Measurements from ENCODE around the gene CXCR6.

The CXCR6 gene

DNA sequence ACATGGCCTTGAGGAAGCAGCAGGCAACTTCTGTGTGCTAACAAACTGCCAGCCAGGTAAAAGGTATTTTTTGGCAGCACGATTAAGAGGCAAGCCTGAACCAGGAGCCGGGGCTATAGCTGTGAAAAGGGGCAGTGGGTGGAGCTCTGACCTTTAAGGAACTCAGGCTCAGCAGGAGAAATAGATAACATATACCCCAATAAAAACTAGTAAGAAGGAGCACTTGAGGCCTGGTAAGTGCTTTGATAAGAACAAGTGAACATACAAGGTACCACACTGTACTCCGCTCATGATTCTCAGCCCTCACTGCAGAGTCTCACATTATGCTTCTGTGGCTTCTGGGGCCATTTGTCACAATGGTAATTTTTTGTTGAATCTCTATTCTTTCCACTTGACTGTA is 46.9 kb downstream of the CXCR6 start:
- TF ChIP-seq, protein P1, sequence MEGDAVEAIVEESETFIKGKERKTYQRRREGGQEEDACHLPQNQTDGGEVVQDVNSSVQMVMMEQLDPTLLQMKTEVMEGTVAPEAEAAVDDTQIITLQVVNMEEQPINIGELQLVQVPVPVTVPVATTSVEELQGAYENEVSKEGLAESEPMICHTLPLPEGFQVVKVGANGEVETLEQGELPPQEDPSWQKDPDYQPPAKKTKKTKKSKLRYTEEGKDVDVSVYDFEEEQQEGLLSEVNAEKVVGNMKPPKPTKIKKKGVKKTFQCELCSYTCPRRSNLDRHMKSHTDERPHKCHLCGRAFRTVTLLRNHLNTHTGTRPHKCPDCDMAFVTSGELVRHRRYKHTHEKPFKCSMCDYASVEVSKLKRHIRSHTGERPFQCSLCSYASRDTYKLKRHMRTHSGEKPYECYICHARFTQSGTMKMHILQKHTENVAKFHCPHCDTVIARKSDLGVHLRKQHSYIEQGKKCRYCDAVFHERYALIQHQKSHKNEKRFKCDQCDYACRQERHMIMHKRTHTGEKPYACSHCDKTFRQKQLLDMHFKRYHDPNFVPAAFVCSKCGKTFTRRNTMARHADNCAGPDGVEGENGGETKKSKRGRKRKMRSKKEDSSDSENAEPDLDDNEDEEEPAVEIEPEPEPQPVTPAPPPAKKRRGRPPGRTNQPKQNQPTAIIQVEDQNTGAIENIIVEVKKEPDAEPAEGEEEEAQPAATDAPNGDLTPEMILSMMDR (IDR thresholded peaks at IDR 0.05): no peak
- H3K4me1 ChIP-seq: peaks cover 0 to 97% (median 88%) of the 10 kb centered on the region in 4 donors
- H3K36me3 ChIP-seq: no peaks in the 10 kb centered on the region
- intact Hi-C loops (cut with DNase I; ENCODE audit: low total_unique reads): no loop called here
- no peak for DNase-seq
- H3K27me3 ChIP-seq: no peaks in the 10 kb centered on the region
- no peak overlapping the region for H3K4me3 ChIP-seq
- H3K9me3 ChIP-seq: no peaks in the 10 kb centered on the region
- peak overlapping the region; percentile 99 for H3K27ac ChIP-seq

DNA sequence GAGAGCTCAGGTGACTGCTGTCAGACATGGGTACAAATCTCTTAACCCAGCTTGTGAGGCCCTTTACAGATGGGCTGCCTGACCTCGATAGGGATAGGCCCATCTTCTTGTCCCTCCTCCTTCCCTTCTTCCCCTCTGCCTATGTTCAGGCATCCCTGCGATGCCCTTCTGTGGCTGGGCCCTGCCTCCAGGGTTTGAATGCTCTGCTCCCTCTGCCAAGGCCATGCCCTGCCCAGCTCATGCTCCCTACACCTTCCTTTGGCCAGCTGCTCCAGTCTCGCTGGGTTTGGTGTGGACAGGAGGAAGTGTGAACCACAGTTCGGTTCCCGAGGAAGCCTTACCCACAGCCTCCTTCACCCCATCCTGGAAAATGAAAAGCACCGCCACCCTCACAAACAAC is 48.1 kb downstream of the CXCR6 start:
- TF ChIP-seq, protein P1 (IDR thresholded peaks at IDR 0.05): no peak
- H3K27me3 ChIP-seq: no peaks in the 10 kb centered on the region
- peaks cover 0 to 91% (median 80%) of the 10 kb centered on the region in 4 donors for H3K4me1 ChIP-seq
- intact Hi-C loops (cut with DNase I; ENCODE audit: low total_unique reads): no loop called here
- DNase-seq: no peak
- no peaks in the 10 kb centered on the region for H3K9me3 ChIP-seq
- H3K27ac ChIP-seq: peak overlapping the region; percentile 99
- no peaks in the 10 kb centered on the region for H3K36me3 ChIP-seq
- H3K4me3 ChIP-seq: no peak overlapping the region

DNA sequence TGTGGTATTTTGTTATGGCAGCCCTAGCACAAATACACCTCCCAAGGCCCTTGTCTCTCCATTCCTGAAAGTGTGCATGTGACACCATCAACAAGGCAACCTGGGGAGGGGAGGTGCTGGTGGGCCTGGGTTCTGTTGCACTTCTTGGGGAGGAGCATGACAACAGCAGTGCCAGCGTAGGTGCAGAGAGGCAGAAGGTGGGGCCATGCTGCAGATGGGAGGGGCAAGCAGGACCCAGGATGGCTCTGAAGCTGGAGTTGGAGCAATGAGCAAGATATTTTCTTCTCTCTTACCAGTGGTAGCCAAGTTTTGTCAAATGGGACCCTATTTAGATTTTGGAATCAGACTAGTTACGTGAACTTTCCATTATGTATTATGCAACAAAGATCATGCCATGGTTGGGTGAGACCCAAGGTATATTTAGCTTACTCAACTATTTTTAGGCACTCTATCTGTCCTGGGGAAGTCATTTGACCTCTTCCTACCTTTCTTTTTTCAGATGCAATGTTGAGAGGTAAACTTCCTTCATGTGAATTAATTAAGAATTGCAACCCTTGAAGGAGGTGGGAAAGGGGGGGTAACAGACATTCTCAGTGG is 49.0 kb downstream of the CXCR6 start:
- peak overlapping the region; percentile 99 for H3K27ac ChIP-seq
- intact Hi-C loops (cut with DNase I; ENCODE audit: low total_unique reads): no loop called here
- DNase-seq: peak in 1 of 2 donors; percentile 73

DNA sequence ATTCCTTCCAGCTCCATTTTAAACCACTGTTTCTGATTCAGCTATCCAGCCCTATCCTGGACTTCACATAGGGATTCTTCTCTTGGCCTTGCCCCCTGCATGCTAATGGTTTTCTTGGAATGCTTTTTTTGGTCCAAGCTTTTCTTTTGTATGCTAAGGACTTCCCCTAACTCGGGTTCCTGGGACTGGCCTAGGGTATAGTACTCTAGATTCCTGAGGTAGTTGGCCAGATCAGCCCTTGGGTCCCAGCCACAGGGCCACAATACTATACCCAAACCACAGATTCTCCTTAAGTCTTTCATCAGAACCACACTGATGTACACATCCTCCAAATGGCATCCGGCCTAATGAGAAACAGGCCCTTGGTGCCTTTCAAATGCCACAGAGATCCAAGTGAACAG is 49.6 kb downstream of the CXCR6 start:
- peak overlapping the region; percentile 99 for H3K27ac ChIP-seq
- H3K27me3 ChIP-seq: no peaks in the 10 kb centered on the region
- DNase-seq: no peak
- intact Hi-C loops (cut with DNase I; ENCODE audit: low total_unique reads): no loop called here
- H3K4me3 ChIP-seq: no peak overlapping the region
- TF ChIP-seq, protein P1 (IDR thresholded peaks at IDR 0.05): no peak
- H3K36me3 ChIP-seq: no peaks in the 10 kb centered on the region
- peaks cover 0 to 77% (median 66%) of the 10 kb centered on the region in 4 donors for H3K4me1 ChIP-seq
- H3K9me3 ChIP-seq: no peaks in the 10 kb centered on the region

More for the DNA sequence above, 49.0 kb downstream of the CXCR6 start:
- Histone ChIP-seq H3K9me3 (no peaks in the 10 kb centered on the region), H3K4me3 (no peak overlapping the region), H3K4me1 (peaks cover 0 to 83% (median 72%) of the 10 kb centered on the region in 4 donors), H3K36me3 (no peaks in the 10 kb centered on the region), H3K27me3 (no peaks in the 10 kb centered on the region)
- TF ChIP-seq, protein P1 (IDR thresholded peaks at IDR 0.05): no peak

DNA sequence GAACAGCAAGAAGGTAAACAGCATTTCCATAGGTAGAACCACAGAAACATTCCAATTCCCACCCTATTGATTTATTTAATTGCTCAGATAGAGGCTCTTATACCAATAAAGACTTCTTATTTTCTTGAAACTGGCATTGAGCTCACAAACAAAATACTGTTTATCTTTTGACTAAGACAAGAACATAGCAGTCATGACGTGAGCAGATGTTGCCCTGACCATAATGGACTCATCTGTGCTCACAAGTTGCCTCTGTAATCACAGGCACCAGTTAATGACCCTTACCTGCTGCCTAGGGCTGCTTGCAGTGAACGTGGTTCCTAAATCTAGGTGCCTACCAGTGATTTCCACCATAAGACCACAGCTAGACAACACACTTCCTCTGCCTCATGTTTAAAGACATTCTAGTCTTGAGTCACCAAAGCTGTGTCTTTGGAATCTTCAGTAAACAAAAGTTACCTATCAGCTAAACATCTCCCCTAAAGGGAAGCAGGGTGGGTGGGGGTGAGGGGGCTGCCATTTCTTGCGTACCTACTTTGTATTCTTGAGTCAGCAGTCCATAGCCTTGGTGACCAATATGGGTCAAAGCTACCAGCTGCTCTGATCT is 50.3 kb downstream of the CXCR6 start:
- H3K36me3 ChIP-seq: no peaks in the 10 kb centered on the region
- H3K27ac ChIP-seq: peak overlapping the region; percentile 99
- intact Hi-C loops (cut with DNase I; ENCODE audit: low total_unique reads): no loop called here
- no peaks in the 10 kb centered on the region for H3K27me3 ChIP-seq
- H3K4me1 ChIP-seq: peaks cover 0 to 70% (median 59%) of the 10 kb centered on the region in 4 donors
- TF ChIP-seq, protein P1 (IDR thresholded peaks at IDR 0.05): no peak
- H3K4me3 ChIP-seq: no peak overlapping the region
- no peaks in the 10 kb centered on the region for H3K9me3 ChIP-seq
- DNase-seq: no peak

Data from tibial artery (tissue), 4 donors.